Activated CD4-positive, CD25-positive, alpha-beta regulatory T cell treated with anti-CD3 and anti-CD28 coated beads, Interleukin-2, amount 50 U/mL, for 16 hours (primary cell): ENCODE data around the gene KLC3.
"Not testable (repeated sequence)": the region's sequence is repeated elsewhere in the genome, so short reads cannot be mapped to it uniquely, and the experiment has no call there.

Source experiments
- DNase-seq: peaks from one replicate; pipeline ENCODE4 v3.0.0-alpha.2; 2020; ENCODE audit warnings: low read depth, low spot score

KLC3 gene

GRCh38 chr19:45315304-45315703 lies 25.2 kb upstream of the KLC3 start:
- DNase-seq, result no peak

DNA sequence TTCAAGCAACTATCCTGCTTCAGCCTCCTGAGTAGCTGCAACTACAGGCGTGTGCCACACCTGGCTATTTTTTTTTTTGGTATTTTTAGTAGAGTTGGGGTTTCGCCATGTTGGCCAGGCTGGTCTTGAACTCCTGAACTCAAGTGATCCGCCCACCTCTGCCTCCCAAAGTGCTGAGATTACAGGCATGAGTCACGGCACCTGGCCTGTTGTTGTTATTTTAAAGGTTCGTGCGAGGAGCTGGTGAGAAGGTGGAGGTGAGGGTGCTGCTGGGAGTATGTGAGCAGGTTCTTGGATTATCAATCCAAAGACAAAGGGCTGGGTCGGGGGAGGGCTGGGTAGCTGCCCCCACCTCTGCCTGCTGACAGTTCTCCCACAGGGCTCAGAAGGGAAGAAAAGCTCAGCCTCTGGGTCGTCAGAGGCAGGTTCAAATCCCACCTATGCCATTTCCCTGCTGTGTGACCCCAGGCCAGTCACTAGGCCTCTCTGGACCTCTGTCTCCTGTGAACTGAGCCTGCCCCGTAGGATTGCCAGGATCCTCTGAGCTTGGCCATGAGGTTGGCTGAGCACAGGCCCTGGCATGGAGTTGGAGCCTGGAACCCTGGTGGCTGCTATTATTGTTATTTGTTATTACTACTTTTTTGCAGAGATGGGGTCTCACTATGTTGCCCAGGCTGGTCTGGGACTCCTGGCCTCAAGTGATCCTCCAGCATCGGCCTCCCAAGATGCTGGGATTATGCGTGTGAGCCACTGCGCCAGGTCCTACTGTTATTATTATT lies 19.4 kb upstream of the KLC3 start:
- no peak for DNase-seq

GRCh38 chr19:45321848-45322247 lies 18.7 kb upstream of the KLC3 start:
- no peak for DNase-seq

DNA sequence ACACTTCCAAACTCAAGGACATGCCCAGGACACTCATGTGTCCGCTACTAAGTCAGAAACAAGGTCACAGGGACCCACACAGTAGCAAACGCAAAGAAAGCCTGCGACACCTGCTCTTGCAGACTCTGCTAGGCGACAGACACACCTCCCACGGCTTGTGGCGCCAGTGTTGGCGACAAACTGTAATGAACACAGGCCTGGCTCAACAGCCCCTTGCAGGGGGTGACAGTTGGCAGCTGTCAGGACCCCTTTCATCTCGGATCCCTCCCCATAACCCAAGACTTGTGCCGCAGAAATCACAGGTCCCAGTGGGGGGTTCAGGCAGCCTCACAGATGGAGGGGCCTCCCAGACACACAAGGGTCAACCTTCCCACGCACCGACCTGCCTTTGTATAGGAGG lies 18.2 kb upstream of the KLC3 start:
- DNase-seq, result no peak

DNA sequence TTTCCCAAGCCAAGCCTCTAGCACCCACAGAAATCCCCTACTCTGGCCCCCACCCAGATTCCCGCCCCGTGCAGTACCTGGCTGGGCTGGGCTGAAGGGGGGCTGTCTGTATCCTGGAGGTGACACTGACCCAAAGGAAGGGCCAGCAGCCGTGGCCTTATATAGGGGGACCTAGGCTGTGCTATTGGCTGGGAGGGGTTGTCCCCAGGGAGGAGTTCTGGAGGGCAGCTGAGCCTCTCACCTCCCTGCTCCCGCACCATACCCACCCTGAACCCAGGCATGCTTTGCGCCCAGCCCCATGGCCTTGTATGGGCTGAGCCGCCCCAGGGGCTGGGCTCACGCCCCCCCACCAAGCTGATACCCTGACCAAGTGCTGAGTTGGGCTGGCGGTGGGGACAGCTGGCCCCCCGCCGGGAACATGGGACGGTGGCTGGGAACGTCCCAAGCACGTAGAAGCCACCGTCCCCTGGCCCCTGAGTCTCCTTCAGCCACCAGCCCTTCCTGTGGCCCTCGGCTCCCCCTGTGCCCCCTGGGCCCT lies 17.7 kb upstream of the KLC3 start, which contains the start of gene CKM:
Gene CKM, minus strand, starts transcription at position 132 of the 538 bp plus-strand sequence. CDS start 3,162 bp downstream, outside the sequence.
- no peak for DNase-seq

GRCh38 chr19:45323671-45324081 lies 16.9 kb upstream of the KLC3 start:
- DNase-seq, result no peak

- no peak for DNase-seq
These were observed 16.1 kb upstream of the KLC3 start for GRCh38 chr19:45324349-45324907.

- DNase-seq, result no peak
These were observed 13.0 kb upstream of the KLC3 start for GRCh38 chr19:45327404-45328143.

- DNase-seq, result no peak
These were observed 9.1 kb upstream of the KLC3 start for GRCh38 chr19:45331411-45331810.

DNA sequence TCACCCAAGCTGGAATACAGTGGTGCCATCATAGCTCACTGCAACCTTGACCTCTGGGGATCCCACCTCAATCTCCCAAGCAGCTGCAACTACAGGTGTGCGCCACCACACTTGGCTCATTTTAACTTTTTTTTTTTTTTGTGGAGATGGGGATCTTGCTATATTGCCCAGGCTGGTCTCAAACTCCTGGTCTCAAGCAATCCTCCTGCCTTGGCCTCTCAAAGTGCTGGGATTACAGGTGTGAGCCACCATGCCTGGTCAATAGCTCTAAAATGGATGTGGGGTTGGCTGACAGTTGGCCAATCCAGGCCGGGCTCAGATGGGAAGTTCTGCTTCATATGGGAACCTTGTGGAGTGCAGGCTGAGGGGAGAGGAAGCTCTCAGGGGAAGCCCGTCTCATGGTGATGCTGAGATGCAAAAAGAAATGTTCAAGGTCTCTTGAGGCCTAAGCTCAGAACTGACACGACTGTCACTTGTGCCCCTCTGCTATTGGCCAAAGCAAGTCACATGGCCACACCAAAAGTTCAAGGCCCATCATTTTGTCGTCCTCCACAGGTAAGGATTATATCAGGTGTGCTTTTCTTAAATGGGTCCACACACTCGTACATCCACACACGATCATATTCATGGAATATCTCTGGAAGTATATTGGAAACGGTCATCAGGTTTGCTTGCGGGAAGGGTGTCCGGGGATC lies 6.8 kb upstream of the KLC3 start:
- DNase-seq, result no peak

GRCh38 chr19:45334881-45335280 lies 5.7 kb upstream of the KLC3 start:
- DNase-seq, result not testable (repeated sequence)

GRCh38 chr19:45336696-45337251 lies 3.8 kb upstream of the KLC3 start:
- no peak for DNase-seq

DNA sequence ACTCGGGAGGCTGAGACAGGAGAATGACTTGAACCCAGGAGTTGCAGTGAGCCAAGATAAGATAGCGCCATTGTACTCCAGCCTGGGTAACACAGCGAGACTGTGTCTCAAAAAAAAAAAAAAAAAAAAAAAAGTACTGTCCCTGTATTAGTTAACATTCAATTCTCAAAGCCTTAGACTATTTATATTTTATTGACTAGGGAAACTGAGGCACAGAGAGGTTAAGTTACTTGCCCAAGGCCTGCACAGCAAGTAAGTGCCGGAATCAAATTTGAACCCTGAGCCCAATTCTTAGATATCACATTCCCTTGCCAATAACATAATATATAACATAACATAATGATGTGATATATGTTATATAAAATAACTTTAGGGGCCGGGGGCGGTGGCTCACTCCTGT lies 921 bp upstream of the KLC3 start:
- DNase-seq, result no peak

DNA sequence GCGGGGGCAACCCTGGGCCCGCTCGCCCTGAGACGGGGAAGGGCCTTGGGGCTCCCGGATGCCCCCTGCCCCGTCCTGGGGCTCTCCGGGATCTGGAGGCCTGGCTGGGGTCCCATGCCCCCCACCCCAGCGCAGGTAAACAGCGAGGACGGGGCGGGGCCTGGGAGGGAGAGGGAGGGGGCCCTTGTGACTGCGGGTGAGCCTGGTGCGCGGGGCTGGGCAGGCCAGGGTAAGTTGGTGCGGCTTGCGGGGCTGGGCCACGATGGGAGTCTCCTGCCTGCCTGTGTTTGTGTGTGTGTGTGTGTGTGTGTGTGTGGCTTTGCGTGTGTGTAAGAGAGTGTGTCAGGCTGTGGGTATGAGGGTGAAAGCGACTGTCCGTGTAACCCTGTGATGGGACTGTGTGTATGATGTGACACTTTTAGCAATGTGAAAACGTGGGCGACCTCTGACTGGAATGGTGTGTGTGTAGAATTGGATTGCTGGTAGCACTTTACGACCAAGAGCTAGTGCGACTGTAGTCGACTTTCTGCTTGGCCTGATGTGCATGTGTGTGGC lies 426 bp downstream of the KLC3 start:
- no peak for DNase-seq

GRCh38 chr19:45342911-45343310 lies 2.4 kb downstream of the KLC3 start:
- DNase-seq, result no peak

- DNase-seq, result no peak
These were observed 4.3 kb downstream of the KLC3 start for GRCh38 chr19:45344621-45345505.

DNA sequence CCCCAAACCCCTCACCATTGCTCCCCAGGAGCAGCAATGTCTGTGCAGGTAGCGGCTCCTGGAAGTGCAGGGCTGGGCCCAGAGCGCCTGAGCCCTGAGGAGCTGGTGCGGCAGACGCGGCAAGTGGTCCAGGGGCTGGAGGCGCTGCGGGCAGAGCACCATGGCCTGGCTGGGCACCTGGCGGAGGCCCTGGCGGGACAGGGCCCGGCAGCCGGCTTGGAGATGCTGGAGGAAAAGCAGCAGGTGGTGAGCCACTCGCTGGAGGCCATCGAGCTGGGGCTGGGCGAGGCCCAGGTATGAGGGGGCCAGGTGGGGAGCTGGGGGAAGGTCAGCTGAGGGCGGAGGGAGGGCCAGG lies 4.9 kb downstream of the KLC3 start:
- DNase-seq, result no peak

- no peak for DNase-seq
These were observed 5.9 kb downstream of the KLC3 start for GRCh38 chr19:45346449-45346848.

DNA sequence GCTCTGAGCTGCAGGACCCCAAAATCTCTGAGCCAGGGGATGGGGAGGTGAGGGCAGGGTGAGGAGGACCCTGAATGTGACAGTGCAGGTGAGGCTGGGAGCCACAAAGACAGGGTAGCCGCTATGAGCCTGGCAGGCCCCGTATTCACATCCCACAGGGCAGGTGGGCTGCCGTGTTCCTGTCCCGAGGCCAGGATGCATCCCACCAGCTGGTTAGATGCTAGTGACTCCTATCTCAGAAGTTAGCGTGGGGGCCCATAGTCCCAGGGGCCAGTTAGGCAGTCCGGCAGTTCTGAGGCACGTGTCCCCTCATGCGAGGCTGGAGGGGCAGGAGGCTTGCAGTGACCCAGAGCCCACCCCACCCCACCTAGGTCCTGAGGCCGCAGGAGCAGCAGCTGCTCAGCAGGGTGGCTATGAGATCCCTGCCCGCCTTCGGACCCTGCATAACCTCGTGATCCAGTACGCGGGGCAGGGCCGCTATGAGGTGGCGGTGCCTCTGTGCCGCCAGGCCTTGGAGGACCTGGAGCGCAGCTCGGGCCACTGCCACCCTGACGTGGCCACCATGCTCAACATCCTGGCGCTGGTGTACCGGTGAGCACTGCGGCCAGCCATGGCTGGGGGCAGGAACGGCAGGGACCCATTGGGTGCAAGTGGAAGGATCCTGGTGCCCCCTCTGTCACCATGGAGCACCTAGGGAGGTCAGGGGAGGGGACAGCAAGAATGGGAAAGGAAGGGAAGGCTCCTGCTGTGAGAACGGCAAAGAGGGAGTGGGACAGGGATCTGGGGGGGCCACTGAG lies 7.2 kb downstream of the KLC3 start:
- no peak for DNase-seq
